GM18498 (cell line): Measurements from ENCODE around the gene UBR4.

Source experiments
- ATAC-seq: cut with Tn5 transposase; IDR thresholded peaks from one replicate; pipeline ENCODE4 v1.9.1; 2021; ENCODE audit warnings: mild to moderate bottlenecking, moderate library complexity; ENCODE audit not compliant: unreplicated experiment

The UBR4 gene

GRCh38 chr1:19096990-19097389 is 113.1 kb downstream of the UBR4 start:
- no peak for ATAC-seq

GRCh38 chr1:19096036-19096833 is 113.8 kb downstream of the UBR4 start:
- no peak for ATAC-seq

GRCh38 chr1:19091196-19091953 is 118.7 kb downstream of the UBR4 start:
- ATAC-seq, result no peak

- no peak for ATAC-seq
These were observed 120.5 kb downstream of the UBR4 start for GRCh38 chr1:19089524-19089923.

GRCh38 chr1:19088717-19089442 is 121.2 kb downstream of the UBR4 start:
- no peak for ATAC-seq

GRCh38 chr1:19087737-19088594 is 122.1 kb downstream of the UBR4 start:
- no peak for ATAC-seq

GRCh38 chr1:19087017-19087736 is 122.9 kb downstream of the UBR4 start:
- no peak for ATAC-seq

GRCh38 chr1:19086176-19086875 is 123.7 kb downstream of the UBR4 start:
- ATAC-seq, result no peak

GRCh38 chr1:19084206-19084738 is 125.8 kb downstream of the UBR4 start:
- ATAC-seq, result no peak

- no peak for ATAC-seq
These were observed 127.0 kb downstream of the UBR4 start for GRCh38 chr1:19083081-19083480.

- no peak for ATAC-seq
These were observed 128.7 kb downstream of the UBR4 start for GRCh38 chr1:19081218-19081893.

- ATAC-seq, result no peak
These were observed 129.3 kb downstream of the UBR4 start for GRCh38 chr1:19080721-19081120.

GRCh38 chr1:19079541-19080472 is 130.3 kb downstream of the UBR4 start:
- no peak for ATAC-seq

GRCh38 chr1:19078536-19078935 is 131.5 kb downstream of the UBR4 start:
- ATAC-seq, result no peak

- no peak for ATAC-seq
These were observed 133.0 kb downstream of the UBR4 start for GRCh38 chr1:19076841-19077616.

GRCh38 chr1:19074902-19075721 is 135.0 kb downstream of the UBR4 start:
- no peak for ATAC-seq
